Glomerular visceral epithelial cell (primary cell): ENCODE measurements around the gene NDOR1.
"Not testable (repeated sequence)": the region's sequence is repeated elsewhere in the genome, so short reads cannot be mapped to it uniquely, and the experiment has no call there.

Source experiments
- DNase-seq: peaks from one replicate; pipeline ENCODE4 v3.0.0-alpha.2; 2016; ENCODE audit errors: extremely low spot score

Gene NDOR1

DNA sequence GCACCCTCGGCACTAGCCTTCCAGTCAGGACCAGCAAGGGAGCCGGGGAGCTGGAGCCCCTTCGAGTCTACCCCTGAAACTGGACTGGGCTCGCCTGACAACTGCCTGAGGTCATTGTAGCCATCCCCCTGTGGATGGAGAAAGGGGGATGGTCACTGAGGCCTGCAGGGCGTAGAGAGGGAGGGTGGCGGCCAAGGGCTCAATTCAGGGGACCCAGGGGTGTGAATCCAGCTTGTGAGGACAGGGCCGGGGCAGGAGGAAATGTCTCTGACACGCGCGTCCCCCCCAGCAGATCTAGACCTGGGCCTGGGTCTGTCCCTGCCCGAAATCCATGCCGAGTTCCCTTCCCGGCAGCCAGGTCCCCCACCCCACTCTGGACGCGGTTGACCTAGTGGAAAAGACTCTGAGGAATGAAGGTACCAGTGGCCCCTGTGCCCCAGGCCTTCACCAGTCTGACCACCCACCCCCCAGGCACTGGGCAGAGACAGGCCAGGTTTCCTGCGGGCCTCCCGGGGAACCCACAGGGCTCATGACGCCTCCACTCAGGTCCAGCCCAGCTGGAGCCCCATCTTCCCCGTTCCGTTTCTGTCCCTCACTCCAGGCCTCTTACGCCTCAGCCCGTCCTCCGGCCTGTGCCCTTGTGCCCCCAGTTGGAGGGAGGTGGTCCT, 26.0 kb downstream of the NDOR1 start:
- no peak for DNase-seq

DNA sequence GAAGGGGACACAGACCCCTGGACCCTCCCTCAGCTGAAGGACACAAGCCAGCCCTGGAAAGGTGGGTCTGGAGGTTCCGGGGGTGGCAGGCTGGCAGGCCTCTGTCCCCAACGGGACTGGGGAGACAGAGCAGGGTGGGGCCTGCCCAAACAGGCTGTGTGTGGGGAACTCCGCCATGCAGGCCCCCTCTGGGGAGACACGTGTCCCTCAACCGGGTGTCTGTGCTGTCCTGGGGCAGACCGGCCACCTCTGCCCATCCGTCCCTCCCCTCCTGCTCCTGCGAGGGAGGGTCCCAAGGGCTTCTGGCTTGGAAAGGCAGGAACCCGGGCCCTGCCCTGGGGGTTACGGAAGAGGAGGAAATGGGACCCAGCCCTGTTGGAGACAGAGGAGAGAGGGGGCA, 26.6 kb downstream of the NDOR1 start:
- no peak for DNase-seq

DNA sequence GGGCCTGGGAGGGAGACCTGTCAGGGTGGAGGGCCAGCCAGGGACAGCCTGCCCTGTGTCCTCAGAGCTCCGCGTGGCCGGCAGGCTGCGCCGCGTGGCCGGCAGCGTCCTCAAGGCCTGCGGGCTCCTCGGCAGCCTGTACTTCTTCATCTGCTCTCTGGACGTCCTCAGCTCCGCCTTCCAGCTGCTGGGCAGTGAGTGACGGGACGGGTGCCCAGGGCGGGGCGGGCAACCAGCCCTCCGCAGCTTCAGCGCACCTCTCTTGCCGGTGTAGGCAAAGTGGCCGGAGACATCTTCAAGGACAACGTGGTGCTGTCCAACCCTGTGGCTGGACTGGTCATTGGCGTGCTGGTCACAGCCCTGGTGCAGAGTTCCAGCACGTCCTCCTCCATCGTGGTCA, 27.0 kb downstream of the NDOR1 start:
- no peak for DNase-seq

DNA sequence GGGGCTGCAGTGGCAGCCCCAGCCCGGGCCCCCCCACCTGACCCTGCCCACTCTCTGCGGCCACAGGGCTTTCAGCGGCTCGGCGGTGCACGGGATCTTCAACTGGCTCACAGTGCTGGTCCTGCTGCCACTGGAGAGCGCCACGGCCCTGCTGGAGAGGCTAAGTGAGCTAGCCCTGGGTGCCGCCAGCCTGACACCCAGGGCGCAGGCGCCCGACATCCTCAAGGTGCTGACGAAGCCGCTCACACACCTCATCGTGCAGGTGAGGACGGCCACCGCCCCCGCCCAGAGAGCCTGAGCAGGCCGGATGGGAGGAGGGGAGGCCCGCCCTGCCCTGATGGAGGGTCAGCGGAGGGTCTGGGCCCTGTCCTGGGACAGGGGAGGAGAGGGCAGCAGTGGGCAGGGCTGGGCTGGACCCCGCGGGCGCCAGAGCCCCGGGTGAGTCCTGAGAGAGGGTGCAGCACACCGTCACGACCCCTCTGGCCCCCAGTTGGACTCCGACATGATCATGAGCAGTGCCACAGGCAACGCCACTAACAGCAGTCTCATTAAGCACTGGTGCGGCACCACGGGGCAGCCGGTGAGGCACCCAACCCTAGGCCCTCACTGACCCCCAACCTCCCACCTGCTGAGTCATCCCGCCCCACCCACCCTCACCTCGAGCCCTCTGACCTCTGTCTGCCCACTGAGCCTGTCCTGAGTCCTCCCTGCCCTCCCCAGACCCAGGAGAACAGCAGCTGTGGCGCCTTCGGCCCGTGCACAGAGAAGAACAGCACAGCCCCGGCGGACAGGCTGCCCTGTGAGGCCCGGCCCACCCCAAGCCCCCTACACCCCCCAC, 27.9 kb downstream of the NDOR1 start:
- DNase-seq, result no peak

DNA sequence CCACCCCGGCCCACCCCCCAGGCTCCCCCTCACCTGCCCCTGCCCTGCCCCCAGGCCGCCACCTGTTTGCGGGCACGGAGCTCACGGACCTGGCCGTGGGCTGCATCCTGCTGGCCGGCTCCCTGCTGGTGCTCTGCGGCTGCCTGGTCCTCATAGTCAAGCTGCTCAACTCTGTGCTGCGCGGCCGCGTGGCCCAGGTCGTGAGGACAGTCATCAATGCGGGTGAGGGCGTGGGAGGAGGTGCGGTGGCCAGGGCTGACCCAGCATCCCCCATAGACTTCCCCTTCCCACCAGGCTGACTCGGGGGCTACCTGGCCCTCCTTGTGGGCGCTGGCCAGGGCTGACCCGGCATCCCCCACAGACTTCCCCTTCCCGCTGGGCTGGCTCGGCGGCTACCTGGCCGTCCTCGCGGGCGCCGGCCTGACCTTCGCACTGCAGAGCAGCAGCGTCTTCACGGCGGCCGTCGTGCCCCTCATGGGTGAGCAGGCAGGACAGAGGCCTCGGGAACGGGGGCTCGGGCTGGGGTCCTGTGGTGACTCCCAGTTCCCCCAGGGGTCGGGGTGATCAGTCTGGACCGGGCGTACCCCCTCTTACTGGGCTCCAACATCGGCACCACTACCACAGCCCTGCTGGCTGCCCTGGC, 28.7 kb downstream of the NDOR1 start:
- DNase-seq, result no peak

DNA sequence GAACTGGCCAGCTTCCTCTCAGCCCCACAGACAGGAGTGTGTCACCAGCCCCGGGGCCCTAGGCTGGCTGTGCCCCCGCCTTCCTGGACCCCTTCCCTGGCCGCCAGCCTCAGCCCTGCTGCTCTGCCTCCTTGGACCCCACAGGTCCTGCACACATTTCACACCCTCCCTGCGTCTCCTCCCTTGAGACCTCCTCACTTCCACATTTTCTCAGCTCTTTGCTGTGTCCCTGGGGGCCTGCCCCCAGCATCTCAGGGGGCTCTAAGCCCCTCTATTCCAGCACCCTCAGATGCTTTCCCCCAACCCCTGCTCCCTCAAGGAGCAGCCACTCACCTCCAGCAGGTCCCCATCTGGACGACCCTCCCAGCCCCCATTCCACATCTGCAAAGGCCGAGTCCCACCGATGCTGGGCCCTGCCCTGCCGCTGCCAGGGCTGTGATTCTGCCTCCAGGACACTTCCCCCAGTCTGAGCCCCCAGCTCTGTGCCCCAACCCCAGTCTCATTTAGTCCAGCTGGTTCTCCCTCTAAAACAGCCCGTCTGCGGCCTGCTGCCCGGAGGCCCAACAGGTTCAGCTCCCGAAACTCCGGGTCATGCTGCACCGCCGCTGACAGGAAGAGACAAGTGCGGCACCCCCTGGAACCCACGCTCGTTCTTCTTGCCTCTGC, 29.4 kb downstream of the NDOR1 start:
- DNase-seq, result no peak

DNA sequence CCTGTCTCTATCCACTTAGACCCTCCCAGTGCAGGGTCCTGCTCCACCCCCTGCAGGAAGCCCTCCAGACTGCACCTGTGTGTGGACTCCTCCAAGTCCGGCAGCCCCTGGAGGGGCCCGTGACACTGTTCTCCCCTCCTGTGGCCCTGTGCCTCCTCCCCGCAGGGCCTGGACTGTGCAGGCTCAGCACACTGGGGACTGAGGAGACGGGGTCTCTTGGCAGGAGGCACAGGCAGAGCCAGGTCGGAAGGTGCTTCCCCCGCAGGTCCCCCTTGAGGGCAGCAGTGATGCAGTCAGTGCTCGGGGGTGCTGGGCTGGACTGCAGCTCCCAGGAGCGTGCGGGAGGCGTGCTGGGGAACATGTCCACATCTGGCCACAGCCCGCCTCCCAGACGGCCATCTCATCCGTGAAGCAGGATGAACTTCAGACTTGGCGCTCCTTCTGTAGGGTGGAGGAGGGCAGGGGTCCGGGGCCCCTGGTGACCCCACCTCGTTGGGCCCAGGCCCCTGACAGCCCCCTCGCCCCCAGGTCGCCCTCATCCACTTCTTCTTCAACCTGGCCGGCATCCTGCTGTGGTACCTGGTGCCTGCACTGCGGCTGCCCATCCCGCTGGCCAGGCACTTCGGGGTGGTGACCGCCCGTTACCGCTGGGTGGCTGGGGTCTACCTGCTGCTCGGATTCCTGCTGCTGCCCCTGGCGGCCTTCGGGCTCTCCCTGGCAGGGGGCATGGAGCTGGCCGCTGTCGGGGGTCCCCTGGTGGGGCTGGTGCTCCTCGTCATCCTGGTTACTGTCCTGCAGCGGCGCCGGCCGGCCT, 30.1 kb downstream of the NDOR1 start:
- no peak for DNase-seq

DNA sequence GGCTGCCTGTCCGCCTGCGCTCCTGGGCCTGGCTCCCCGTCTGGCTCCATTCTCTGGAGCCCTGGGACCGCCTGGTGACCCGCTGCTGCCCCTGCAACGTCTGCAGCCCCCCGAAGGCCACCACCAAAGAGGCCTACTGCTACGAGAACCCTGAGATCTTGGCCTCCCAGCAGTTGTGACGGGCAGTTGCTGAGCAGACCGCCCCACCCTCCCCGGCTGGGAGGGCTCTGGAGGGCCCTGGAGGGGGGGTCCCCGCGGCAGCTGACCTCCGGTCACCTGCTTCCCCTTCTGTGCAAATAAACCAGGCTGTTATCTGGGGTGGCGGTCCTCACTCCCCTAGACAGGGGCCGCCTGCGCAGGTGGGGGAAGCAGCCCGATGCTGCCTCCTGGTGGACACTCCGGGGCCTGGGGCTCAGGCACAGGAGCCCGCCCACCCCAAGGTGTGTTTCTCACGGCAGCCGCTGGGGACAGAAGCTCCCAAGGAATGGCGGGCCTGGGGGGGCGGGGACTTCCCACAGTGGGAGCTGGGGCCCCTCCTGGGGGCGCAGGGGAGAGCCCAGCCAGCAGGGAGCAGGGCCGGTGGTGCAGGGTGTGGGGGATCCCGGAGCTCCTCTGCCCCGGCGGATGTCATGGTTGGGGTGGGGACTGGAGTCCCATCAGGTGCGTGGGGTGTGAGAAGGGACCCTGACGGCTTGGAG, 30.9 kb downstream of the NDOR1 start:
- peak; percentile 83 for DNase-seq

DNA sequence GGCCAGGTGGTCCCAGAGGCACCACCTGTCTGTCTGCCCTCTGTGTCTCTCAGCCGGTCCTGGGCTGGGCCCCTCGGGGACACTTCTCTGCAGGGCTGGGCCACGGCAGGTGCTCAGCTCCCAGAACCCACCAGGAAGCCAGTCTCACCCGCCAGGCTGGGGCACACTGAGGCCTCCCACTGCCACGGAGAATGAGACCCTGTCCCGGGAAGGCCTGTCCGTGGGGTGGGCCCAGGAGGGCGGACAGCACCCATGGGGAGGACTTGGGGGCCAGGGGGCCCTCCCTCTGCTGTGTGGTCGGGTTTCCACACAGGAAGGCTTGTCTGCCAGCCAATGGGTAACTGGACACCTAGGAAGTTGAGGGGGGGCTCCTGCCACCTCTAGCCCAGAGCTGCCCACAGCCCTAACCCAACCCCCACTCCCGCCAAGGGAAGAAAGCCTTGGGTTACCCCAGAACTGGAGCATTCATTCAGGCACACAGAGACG, 31.5 kb downstream of the NDOR1 start:
- DNase-seq, result no peak

DNA sequence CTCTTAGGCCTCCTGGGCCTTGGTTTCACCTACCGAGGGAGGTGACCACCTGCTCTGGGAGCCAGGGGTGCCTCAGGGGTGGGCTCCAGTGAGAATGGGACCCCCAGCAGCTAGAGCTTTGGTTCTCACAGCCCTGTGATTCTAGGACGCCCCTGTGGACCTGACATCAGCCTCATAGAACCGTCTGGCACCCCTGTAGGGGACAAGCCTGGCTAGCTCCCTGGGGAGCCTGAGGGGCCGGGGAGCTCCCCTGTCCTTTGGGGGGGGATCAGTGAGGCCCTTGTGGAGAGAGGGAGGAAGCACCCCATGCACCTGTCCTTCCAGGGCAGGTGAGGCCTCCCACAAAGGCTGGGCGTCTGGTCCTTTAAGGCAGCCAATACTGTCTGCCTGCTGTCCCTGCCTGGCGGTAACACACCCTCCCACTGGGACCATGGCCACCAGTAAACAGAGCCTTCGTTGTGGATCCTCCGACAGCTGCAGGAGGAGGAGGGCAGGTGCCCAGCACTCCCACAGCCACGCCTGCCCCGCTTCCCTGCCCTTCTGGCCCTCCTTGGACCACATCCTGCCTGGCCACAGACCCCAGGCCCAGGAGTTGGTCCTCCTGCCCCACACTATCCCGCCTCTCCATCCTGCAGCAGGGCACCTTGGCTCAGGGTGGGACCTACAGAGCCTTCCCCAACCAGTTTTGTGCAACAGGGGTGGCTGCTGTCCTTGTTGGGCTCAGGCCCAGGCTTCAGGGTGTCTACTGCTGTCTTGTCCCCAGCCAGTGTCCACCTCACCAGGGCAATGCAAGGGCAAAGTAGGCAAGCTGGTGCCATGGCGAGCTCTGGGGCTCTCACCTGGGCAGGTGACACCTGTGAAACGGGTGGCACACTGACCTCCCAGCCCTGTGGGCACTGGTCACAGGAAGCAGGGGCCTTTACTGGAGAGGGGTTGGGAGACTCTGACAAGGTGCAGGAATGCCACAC, 32.5 kb downstream of the NDOR1 start:
- DNase-seq, result no peak

DNA sequence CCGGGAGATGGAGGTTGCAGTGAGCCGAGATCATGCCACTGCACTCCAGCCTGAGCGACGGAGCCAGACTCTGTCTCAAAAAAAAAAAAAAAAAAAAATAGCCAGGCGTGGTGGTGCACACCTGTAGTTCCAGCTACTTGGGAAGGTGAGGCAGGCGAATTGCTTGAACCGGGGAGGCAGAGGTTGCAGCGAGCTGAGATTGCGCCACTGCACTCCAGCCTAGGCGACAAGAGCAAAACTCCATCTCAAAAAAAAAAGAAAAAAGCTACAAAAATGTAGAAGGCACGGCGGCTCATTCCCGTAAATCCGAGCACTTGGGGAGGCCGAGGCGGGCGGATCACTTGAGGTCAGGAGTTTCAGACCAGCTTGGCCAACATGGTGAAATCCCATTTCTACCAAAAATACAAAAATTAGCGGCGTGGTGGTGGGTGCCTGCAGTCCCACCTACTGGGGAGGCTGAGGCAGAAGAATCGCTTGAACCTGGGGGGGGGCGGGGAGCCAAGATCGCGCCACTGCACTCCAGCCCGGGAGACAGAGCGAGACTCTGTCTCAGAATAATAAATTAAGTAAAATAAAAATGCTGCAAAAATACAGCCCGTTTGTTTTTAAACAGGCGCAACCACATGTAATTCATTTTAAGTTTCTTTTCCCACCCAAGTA, 34.2 kb downstream of the NDOR1 start:
- DNase-seq, result not testable (repeated sequence)

DNA sequence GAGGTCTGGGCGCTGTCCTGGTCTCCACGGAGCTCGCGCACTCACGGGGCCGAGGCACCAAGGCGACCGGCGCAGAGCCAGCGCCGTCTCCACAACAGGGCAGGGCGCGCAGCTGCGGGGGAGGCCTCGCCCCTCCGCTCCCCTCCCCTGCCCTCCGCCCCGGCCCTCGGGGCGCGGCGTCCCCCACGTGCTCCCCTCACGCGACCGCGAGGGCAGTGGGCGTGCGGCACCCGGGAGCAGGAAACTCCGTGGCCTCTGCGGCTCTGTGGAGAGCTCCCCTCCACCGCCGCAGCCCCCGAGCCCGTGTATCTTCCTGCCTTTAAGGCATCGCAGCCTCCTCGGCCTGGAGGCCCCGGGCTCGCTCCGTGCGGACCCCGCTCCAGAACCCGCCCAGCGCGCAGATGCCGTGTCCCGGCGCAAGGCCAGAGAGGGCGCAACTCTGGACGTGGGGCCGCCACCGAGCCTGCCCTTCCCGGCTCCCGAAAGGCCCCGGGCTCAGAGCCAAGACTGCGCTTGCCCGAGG, 34.9 kb downstream of the NDOR1 start:
- DNase-seq, result peak; percentile 84

DNA sequence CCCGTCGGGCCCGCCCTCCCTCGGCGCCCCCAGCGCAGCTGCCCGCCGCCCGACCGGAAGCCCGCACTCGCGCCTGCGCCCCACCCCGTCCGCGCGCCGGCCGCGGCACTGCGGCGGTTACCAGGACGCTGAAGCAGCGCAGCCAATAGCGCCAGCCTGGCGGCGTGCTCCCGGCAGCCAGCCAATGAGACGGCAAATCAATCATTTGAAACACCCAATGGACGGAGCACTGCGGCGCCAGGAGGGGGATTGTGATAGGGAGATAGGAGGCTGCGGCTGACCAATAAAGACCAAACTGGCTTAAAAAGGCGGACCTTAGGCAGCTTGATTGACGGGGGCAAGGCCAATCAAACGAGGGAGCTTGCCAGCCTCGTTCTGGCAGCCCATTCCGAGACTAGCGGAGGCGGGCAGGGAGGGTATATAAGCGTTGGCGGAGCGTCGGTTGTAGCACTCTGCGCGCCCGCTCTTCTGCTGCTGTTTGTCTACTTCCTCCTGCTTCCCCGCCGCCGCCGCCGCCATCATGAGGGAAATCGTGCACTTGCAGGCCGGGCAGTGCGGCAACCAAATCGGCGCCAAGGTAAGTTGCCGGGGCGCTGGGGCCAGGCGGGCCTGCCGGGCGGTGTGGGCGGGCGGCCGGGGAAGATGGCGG, 35.5 kb downstream of the NDOR1 start, which contains the start of gene TUBB4B:
TUBB4B (plus strand) TSS at position 447 of the 649 bp plus-strand sequence; CDS start at position 521, 74 bp downstream.
- DNase-seq, result peak; percentile 100

DNA sequence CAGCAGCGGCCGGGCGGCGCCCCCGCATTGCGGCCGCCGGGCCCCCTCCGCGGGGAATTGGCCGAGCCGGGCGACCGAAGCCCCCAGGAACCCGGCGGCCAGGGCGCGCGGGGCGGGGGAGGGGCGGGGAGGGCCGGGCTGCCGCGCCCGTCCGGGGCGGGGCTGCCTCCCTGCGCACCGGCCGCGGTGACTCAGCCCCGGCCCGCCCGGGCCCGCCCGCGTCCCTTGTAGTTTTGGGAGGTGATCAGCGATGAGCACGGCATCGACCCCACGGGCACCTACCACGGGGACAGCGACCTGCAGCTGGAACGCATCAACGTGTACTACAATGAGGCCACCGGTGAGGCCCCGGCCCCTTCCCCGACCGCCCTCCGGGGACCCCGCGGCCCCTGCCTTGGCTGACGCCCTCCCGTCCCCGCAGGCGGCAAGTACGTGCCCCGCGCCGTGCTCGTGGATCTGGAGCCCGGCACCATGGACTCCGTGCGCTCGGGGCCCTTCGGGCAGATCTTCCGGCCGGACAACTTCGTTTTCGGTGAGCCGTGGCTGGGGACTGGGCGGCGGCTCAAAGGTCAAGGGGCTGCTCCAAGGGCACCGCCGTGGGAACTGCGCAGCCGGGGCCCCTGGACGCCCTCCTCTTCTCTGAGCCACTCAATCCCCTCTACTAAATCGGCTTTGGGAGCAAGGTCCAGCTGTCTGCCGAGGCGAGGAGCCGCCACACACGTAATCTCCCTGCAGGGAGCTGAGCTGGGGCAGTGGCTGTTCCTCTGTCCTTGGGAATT, 36.2 kb downstream of the NDOR1 start:
- peak; percentile 68 for DNase-seq

DNA sequence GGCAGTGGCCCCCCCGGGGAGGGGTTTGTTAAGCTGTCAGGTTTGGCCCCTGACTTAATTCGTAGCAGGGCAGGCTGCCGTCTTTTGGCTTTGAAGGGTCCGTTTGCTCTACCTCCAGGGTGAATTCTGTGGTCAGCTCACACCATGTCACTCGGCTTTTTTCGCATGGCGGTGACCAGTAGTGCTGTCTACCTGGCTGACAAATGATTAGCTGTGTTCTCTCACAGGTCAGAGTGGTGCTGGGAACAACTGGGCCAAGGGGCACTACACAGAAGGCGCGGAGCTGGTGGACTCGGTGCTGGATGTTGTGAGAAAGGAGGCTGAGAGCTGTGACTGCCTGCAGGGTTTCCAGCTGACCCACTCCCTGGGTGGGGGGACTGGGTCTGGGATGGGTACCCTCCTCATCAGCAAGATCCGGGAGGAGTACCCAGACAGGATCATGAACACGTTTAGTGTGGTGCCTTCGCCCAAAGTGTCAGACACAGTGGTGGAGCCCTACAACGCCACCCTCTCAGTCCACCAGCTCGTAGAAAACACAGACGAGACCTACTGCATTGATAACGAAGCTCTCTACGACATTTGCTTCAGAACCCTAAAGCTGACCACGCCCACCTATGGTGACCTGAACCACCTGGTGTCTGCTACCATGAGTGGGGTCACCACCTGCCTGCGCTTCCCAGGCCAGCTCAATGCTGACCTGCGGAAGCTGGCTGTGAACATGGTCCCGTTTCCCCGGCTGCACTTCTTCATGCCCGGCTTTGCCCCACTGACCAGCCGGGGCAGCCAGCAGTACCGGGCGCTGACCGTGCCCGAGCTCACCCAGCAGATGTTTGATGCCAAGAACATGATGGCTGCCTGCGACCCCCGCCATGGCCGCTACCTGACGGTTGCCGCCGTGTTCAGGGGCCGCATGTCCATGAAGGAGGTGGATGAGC, 37.0 kb downstream of the NDOR1 start:
- no peak for DNase-seq

DNA sequence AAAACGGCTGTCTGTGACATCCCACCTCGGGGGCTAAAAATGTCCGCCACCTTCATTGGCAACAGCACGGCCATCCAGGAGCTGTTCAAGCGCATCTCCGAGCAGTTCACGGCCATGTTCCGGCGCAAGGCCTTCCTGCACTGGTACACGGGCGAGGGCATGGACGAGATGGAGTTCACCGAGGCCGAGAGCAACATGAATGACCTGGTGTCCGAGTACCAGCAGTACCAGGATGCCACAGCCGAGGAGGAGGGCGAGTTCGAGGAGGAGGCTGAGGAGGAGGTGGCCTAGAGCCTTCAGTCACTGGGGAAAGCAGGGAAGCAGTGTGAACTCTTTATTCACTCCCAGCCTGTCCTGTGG, 37.7 kb downstream of the NDOR1 start:
- DNase-seq, result not testable (repeated sequence)
